DOHH2 (cell line): Measurements from ENCODE around the gene FGFR3.

Experiments
- H3F3A ChIP-seq: fragments of 200-600 bp; sonication (generic), shearing (Covaris generic); 2 replicates; pipeline ENCODE4 v1.6.0; 2016; ENCODE audit warnings: antibody characterized with exemption, mild to moderate bottlenecking; ENCODE audit not compliant: control insufficient read depth, insufficient read depth
- H3K27ac ChIP-seq: fragments of 200-600 bp; sonication (generic); 2 replicates; pipeline ENCODE4 v1.5.1; 2014; ENCODE audit warnings: low read depth, mild to moderate bottlenecking, low read length, moderate library complexity
- H3K27me3 ChIP-seq: fragments of 200-600 bp; sonication (generic); 2 replicates; pipeline ENCODE4 v1.6.1; 2014; ENCODE audit warnings: mild to moderate bottlenecking, low read length, mixed read lengths; ENCODE audit not compliant: control insufficient read depth
- H3K36me3 ChIP-seq: fragments of 200-600 bp; sonication (generic); 2 replicates; pipeline ENCODE4 v1.6.1; 2014; ENCODE audit warnings: mild to moderate bottlenecking, low read length, moderate library complexity, mixed read lengths; ENCODE audit not compliant: control insufficient read depth
- H3K4me1 ChIP-seq: fragments of 200-600 bp; sonication (generic); 2 replicates; pipeline ENCODE4 v1.6.1; 2014; ENCODE audit warnings: mild to moderate bottlenecking, low read length, mixed read lengths; ENCODE audit not compliant: control insufficient read depth
- H3K4me2 ChIP-seq: fragments of 200-600 bp; sonication (generic); 2 replicates; pipeline ENCODE4 v1.6.0; 2014; ENCODE audit warnings: mild to moderate bottlenecking, low read length, moderate library complexity
- H3K4me3 ChIP-seq: fragments of 200-600 bp; sonication (generic); 2 replicates; pipeline ENCODE4 v1.5.1; 2014; ENCODE audit warnings: mild to moderate bottlenecking, low read length, mixed read lengths
- H3K79me2 ChIP-seq: fragments of 200-600 bp; sonication (generic); 2 replicates; pipeline ENCODE4 v1.6.1; 2014; ENCODE audit warnings: mild to moderate bottlenecking, low read length, mixed read lengths; ENCODE audit not compliant: control insufficient read depth
- H3K9me2 ChIP-seq: fragments of 200-600 bp; sonication (generic); replicated peaks from 2 replicates; pipeline ENCODE4 v1.6.1; 2014; ENCODE audit warnings: mild to moderate bottlenecking, low read length, mixed read lengths; ENCODE audit not compliant: control insufficient read depth
- H3K9me3 ChIP-seq: fragments of 200-600 bp; sonication (generic); 2 replicates; pipeline ENCODE4 v1.6.1; 2014; ENCODE audit warnings: antibody characterized with exemption, low read length, mixed read lengths; ENCODE audit not compliant: control insufficient read depth, insufficient read depth
- H4K20me1 ChIP-seq: fragments of 200-600 bp; sonication (generic); 2 replicates; pipeline ENCODE4 v1.6.0; 2014; ENCODE audit warnings: low read depth, mild to moderate bottlenecking, antibody characterized with exemption, low read length, moderate library complexity; ENCODE audit not compliant: control insufficient read depth, insufficient read depth
- EZH2phosphoT487 ChIP-seq: fragments of 200-600 bp; sonication (generic); IDR thresholded peaks from 2 replicates; pipeline ENCODE4 v1.6.1; 2017; ENCODE audit warnings: borderline replicate concordance, mild to moderate bottlenecking, antibody characterized with exemption, low read length, moderate library complexity, mixed read lengths
- TF ChIP-seq, protein P1 (sequence below): fragments of 200-600 bp; sonication (generic); IDR thresholded peaks from one replicate; pipeline ENCODE4 v1.5.1; 2014; ENCODE audit warnings: antibody characterized with exemption, mild to moderate bottlenecking, low read depth, low read length; ENCODE audit not compliant: poor library complexity, severe bottlenecking

FGFR3 gene

DNA sequence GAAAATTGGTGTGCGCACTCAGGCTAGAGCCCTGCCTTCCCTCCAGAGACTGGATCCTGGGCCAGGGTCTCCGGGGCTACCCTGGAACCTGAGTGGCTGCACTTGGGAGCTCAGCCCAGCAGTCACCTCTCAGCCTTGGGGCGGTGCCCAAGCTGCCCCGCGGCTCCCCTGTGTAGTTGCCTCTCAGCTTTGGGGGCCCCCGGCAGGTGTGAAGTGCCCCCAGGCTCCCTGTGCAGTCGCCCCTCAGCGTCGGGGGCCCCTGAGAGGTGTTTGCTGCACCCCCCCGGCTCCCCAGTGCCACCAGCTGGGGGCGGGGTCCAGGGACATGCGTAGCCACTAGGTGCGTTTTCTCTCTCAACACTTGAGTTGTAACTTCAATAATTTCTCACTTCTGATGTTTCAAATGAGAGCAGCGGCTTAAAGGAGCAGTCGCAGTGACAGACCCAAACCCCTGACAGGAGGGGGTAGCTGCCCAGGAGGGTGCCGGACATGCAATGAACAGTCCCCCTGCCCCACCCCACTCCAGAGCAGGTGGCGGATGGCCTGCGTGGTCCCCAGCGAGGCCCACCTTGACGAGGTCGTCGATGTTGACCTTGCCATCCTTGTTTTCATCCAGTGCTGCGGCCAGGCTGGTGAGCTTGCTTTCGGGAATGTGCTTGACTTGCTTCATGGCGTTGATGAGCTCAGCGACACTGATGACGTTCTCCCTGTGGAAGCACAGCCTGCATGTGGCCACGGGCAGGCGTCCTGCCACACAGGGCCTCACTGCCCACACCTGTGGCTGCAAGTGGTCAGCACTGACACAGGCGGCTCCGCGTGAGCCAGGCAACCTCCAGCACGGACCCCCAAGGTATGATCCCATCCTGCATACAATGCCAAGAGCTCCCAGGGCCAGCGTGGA, 22.3 kb downstream of the FGFR3 start:
- no peak overlapping the region for H3K4me3 ChIP-seq
- no peaks in the 10 kb centered on the region for H3F3A ChIP-seq
- no peak overlapping the region for H3K27ac ChIP-seq
- H4K20me1 ChIP-seq, result no peaks in the 10 kb centered on the region
- H3K9me2 ChIP-seq, result no peaks in the 10 kb centered on the region
- H3K79me2 ChIP-seq, result no peaks in the 10 kb centered on the region
- no peak for TF ChIP-seq EZH2phosphoT487
- TF ChIP-seq, protein P1, sequence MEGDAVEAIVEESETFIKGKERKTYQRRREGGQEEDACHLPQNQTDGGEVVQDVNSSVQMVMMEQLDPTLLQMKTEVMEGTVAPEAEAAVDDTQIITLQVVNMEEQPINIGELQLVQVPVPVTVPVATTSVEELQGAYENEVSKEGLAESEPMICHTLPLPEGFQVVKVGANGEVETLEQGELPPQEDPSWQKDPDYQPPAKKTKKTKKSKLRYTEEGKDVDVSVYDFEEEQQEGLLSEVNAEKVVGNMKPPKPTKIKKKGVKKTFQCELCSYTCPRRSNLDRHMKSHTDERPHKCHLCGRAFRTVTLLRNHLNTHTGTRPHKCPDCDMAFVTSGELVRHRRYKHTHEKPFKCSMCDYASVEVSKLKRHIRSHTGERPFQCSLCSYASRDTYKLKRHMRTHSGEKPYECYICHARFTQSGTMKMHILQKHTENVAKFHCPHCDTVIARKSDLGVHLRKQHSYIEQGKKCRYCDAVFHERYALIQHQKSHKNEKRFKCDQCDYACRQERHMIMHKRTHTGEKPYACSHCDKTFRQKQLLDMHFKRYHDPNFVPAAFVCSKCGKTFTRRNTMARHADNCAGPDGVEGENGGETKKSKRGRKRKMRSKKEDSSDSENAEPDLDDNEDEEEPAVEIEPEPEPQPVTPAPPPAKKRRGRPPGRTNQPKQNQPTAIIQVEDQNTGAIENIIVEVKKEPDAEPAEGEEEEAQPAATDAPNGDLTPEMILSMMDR, result no peak
- H3K36me3 ChIP-seq, result peaks cover 73% of the 10 kb centered on the region
- no peaks in the 10 kb centered on the region for H3K9me3 ChIP-seq
- H3K4me1 ChIP-seq, result no peaks in the 10 kb centered on the region
- H3K27me3 ChIP-seq, result no peaks in the 10 kb centered on the region
- H3K4me2 ChIP-seq, result no peak overlapping the region

- Histone ChIP-seq H3F3A (no peaks in the 10 kb centered on the region), H3K27ac (no peak overlapping the region), H3K27me3 (no peaks in the 10 kb centered on the region), H3K4me2 (no peak overlapping the region), H3K4me3 (no peak overlapping the region), H3K9me2 (no peaks in the 10 kb centered on the region), H3K36me3 (peaks cover 74% of the 10 kb centered on the region), H3K79me2 (no peaks in the 10 kb centered on the region), H3K9me3 (no peaks in the 10 kb centered on the region), H3K4me1 (no peaks in the 10 kb centered on the region), H4K20me1 (no peaks in the 10 kb centered on the region)
- TF ChIP-seq, protein P1, result no peak
- no peak for TF ChIP-seq EZH2phosphoT487
These were observed 23.1 kb downstream of the FGFR3 start for GRCh38 chr4:1815997-1816860.

GRCh38 chr4:1819284-1819683, 26.2 kb downstream of the FGFR3 start:
- H3F3A ChIP-seq, result no peaks in the 10 kb centered on the region
- H3K27me3 ChIP-seq, result no peaks in the 10 kb centered on the region
- no peaks in the 10 kb centered on the region for H3K79me2 ChIP-seq
- H3K4me1 ChIP-seq, result no peaks in the 10 kb centered on the region
- H4K20me1 ChIP-seq, result no peaks in the 10 kb centered on the region
- TF ChIP-seq, protein P1, result no peak
- no peak for TF ChIP-seq EZH2phosphoT487
- no peaks in the 10 kb centered on the region for H3K9me3 ChIP-seq
- peaks cover 77% of the 10 kb centered on the region for H3K36me3 ChIP-seq
- H3K4me2 ChIP-seq, result no peak overlapping the region
- H3K27ac ChIP-seq, result no peak overlapping the region
- H3K9me2 ChIP-seq, result no peaks in the 10 kb centered on the region
- no peak overlapping the region for H3K4me3 ChIP-seq
